GM12874 (cell line): ENCODE results near the gene PIAS3.

Source experiments
- CTCF ChIP-seq: IDR thresholded peaks from 2 replicates; pipeline ENCODE4 v1.5.1; 2011; ENCODE audit warnings: low read depth, mild to moderate bottlenecking, control low read depth, low read length, moderate library complexity; ENCODE audit not compliant: insufficient read depth

PIAS3 gene

GRCh38 chr1:145855426-145855948 lies 3.4 kb downstream of the PIAS3 start:
- TF ChIP-seq CTCF: peak; percentile 25; the same call in 1 of the 2 replicates

- TF ChIP-seq CTCF: peak; percentile 61
These were observed 9.3 kb downstream of the PIAS3 start for GRCh38 chr1:145849356-145850160.

- TF ChIP-seq CTCF: no peak
These were observed 11.1 kb downstream of the PIAS3 start for GRCh38 chr1:145847827-145848226.

DNA sequence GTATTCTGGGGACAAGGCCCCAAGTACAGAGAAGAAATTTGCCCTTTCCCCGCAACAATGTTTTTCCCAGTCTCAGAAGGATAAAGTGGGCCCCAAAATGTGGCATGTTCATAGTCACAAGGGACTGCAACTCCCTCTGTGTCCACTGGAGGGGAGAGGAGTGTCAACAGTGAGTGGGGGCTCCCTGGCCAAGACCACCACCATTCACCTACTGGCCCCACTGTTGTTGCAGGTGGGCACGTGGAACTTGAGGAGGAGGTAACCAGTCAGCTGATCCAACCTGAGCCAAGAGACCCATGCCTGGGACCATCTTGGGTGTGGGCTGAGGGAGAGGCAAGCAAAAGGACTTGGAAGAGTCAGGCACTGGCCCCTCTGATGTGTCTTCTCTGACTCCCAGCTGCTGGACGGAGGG lies 12.7 kb downstream of the PIAS3 start:
- peak; percentile 82 for TF ChIP-seq CTCF

DNA sequence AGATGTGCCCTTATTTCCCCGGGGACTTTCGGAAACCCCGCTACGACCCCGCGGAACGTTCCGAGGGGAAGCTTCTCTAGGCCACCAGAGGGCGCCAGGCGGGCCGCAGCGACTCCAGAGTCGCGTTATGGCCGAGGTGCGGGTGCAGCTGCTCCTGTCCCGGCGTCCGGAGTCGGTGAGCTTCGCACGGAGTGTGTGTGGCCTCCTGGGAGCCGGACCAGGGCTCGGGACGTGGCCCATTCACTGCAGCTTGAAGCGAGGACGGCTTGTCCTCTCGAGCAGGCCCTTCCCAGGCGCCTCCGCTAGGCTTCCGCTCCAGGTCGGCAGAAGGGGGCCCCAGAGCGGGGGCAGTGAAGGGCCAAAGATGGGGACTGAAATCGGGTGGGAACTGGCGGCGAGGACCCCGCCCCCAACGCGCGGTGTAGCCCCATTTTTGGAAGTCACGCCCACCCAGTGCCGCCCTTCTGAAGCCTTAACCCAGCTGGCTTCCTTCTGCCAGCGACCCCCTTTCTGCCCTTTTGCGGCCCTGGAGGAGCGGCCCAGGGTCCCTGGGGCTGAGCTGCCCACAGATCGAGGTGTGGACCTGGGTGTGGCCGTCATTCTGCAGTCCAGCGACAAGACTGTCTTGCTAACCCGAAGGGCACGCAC lies 13.2 kb downstream of the PIAS3 start, which contains the start of gene NUDT17:
TSS of gene NUDT17 (plus strand) at position 117 of the 648 bp plus-strand sequence. CDS start at position 128, 11 bp downstream.
- peak; percentile 97 for TF ChIP-seq CTCF

DNA sequence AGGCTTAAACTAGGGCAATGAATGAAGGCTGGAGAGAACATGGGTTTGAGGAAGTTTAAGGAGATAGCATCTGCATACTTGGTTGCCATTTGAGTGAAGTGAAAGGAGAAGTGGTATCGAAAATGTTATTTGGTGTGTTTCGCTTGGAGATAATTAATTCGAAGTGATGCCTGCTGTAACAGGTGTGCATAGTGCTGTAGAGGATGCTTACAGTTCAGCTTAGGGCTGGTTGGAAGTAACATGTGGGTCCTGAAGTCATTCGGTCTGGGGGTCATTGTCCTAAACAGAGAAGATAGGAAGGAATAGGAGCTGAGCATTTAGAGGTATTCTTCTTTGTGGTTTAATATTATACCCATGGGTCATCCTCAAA lies 13.8 kb downstream of the PIAS3 start:
- no peak for TF ChIP-seq CTCF

DNA sequence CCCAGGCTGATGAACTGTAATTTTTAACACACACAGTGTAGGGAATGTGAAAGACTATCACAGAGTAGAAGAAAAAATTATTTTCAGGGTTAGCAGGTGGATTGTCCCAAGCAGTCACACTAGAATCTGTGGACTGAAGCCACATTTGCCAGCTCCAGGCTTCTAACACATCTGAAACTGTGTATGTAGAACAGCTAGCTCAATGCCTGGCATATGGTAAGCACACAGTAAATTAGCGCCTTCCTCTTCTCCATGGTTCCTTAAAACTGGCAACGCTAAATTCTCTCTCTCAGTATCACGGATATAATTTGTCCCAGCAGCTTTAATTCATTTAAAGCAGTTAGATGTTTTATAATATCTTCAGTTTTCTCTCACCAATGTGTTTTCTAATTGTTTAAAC lies 15.8 kb downstream of the PIAS3 start:
- TF ChIP-seq CTCF: no peak
